ENCODE results near the gene GPR84. TPM values are rescaled to one million over a fixed set of nuclear protein-coding genes. Genes with fewer than 3 reads are reported as not detected.

The GPR84 gene
- polyA plus RNA-seq, 1 of the 3 experiments (the other 2 are of a cell fraction) = 0.03 TPM

- no peak for DNase-seq
- Histone ChIP-seq H3K4me3 (ENCODE audit: low read depth in 2 of 2, low read length in 1 of 2) (no peak overlapping the region; a peak in 1 of 4 replicates), H3K27me3 (ENCODE audit: insufficient read depth) (no peaks in the 10 kb centered on the region), H4K20me1 (ENCODE audit: insufficient read depth) (no peaks in the 10 kb centered on the region), H3K9ac (no peak overlapping the region), H3K27ac (ENCODE audit: low read depth in 2 of 2, low read length in 1 of 2) (peak overlapping the region in 1 of 2 experiments; percentile 55; a peak in 2 of 4 replicates), H3K9me3 (no peaks in the 10 kb centered on the region), H2AFZ (ENCODE audit: low read depth) (no peak overlapping the region), H3K79me2 (ENCODE audit: insufficient read depth) (no peaks in the 10 kb centered on the region), H3K4me1 (ENCODE audit: control insufficient read depth in 1 of 2, insufficient read depth in 2 of 2, low read depth in 1 of 2, low read length in 1 of 2) (peaks cover 44 to 65% of the 10 kb centered on the region in 2 experiments), H3K36me3 (replicated peaks in 1 of 2; ENCODE audit: control insufficient read depth in 1 of 2, insufficient read depth in 2 of 2, low read length in 1 of 2) (no peaks in the 10 kb centered on the region), H3K4me2 (0 out of 2 replicates have a peak overlapping the region, but pooled peaks have one; percentile 99), H3F3A (replicated peaks; ENCODE audit: insufficient read depth) (peaks cover 14% of the 10 kb centered on the region), H3K9me2 (no peaks in the 10 kb centered on the region)
- 78% methylated on average over 2 of the region's 4 CpGs for WGBS (ENCODE audit: low lambda C conversion rate)
- ChIA-PET POLR2A (interaction anchor here (2.1 kb wide), 1 partner anchor 77 kb away, joined by 9 read pairs; the partner anchor contains the start of genes CBX5 and HNRNPA1), CTCF (interaction anchor here (0.8 to 9.2 kb wide), 9 partner anchors 13 to 324 kb away, joined by 3 to 266 read pairs (median 4); partner anchors contain the start of genes COPZ1, HOXC5 and ZNF385A)
- TF ChIP-seq TEAD4 (IDR thresholded peaks at IDR 0.05; ENCODE audit: borderline replicate concordance, insufficient read depth) (no peak), RAD21 (IDR thresholded peaks at IDR 0.05; ENCODE audit: low read length) (no peak), MXI1 (IDR thresholded peaks at IDR 0.05; ENCODE audit: low read depth, low read length) (no peak), RFX5 (IDR thresholded peaks at IDR 0.05; ENCODE audit: low read length) (no peak), FOXM1 (IDR thresholded peaks at IDR 0.05; ENCODE audit: low read depth) (no peak), GABPA (IDR thresholded peaks at IDR 0.05; ENCODE audit: low read depth) (no peak), ELF1 (IDR thresholded peaks at IDR 0.05) (no peak)
Observed at GRCh38 chr12:54356951-54357356, 7.3 kb downstream of the GPR84 start.

- no peak for DNase-seq
- H3K27me3 ChIP-seq (ENCODE audit: insufficient read depth) = no peaks in the 10 kb centered on the region
- peak overlapping the region in 1 of 2 experiments; percentile 19; a peak in 1 of 4 replicates for H3K27ac ChIP-seq (ENCODE audit: low read depth in 2 of 2, low read length in 1 of 2)
- no peaks in the 10 kb centered on the region for H3K79me2 ChIP-seq (ENCODE audit: insufficient read depth)
- H3K4me2 ChIP-seq = no peak overlapping the region
- 100% methylated on average over 3 of the region's 3 CpGs for WGBS (ENCODE audit: low lambda C conversion rate)
- ChIA-PET CTCF (interaction anchor here (1.3 to 9.2 kb wide), 6 partner anchors 15 to 323 kb away, joined by 3 to 266 read pairs (median 71); partner anchors contain the start of genes COPZ1, HOXC5 and ZNF385A), POLR2A (interaction anchor here (2.1 kb wide), 1 partner anchor 76 kb away, joined by 9 read pairs; the partner anchor contains the start of genes CBX5 and HNRNPA1)
- H3K9me2 ChIP-seq = no peaks in the 10 kb centered on the region
- H2AFZ ChIP-seq (ENCODE audit: low read depth) = no peak overlapping the region
- H3K9me3 ChIP-seq = no peaks in the 10 kb centered on the region
- no peaks in the 10 kb centered on the region for H4K20me1 ChIP-seq (ENCODE audit: insufficient read depth)
- H3K9ac ChIP-seq = no peak overlapping the region
- H3F3A ChIP-seq (replicated peaks; ENCODE audit: insufficient read depth) = peaks cover 14% of the 10 kb centered on the region
- H3K4me3 ChIP-seq (ENCODE audit: low read depth in 2 of 2, low read length in 1 of 2) = no peak overlapping the region
- peaks cover 0 to 4% of the 10 kb centered on the region in 2 experiments for H3K36me3 ChIP-seq (replicated peaks in 1 of 2; ENCODE audit: control insufficient read depth in 1 of 2, insufficient read depth in 2 of 2, low read length in 1 of 2)
- TF ChIP-seq REST (IDR thresholded peaks at IDR 0.05; ENCODE audit: low read depth, low read length) (no peak), FOXM1 (IDR thresholded peaks at IDR 0.05; ENCODE audit: low read depth) (no peak), CHD2 (IDR thresholded peaks at IDR 0.05; ENCODE audit: low read length, partially characterized antibody) (no peak), MEF2A (IDR thresholded peaks at IDR 0.05; ENCODE audit: borderline replicate concordance, low read depth) (no peak)
- peaks cover 51 to 72% of the 10 kb centered on the region in 2 experiments for H3K4me1 ChIP-seq (ENCODE audit: control insufficient read depth in 1 of 2, insufficient read depth in 2 of 2, low read depth in 1 of 2, low read length in 1 of 2)
Observed at GRCh38 chr12:54356228-54356627, 8.1 kb downstream of the GPR84 start.
